Right kidney (tissue), 1 donor: Measurements from ENCODE around the gene IL1RL2.

Source experiments
- DNase-seq: peaks from one replicate; pipeline ENCODE4 v3.0.0-alpha.2; 2016

The IL1RL2 gene

GRCh38 chr2:102267774-102268173, 81.0 kb downstream of the IL1RL2 start:
- no peak for DNase-seq

- no peak for DNase-seq
These were observed 81.8 kb downstream of the IL1RL2 start for GRCh38 chr2:102268510-102269199.

GRCh38 chr2:102269200-102269524, 82.3 kb downstream of the IL1RL2 start:
- no peak for DNase-seq

GRCh38 chr2:102271844-102272243, 85.0 kb downstream of the IL1RL2 start:
- no peak for DNase-seq

GRCh38 chr2:102273619-102274211, 86.9 kb downstream of the IL1RL2 start:
- no peak for DNase-seq

GRCh38 chr2:102276549-102277201, 89.9 kb downstream of the IL1RL2 start:
- no peak for DNase-seq

GRCh38 chr2:102277202-102277700, 90.4 kb downstream of the IL1RL2 start:
- no peak for DNase-seq

GRCh38 chr2:102278720-102279390, 92.0 kb downstream of the IL1RL2 start:
- DNase-seq: no peak

- no peak for DNase-seq
These were observed 92.5 kb downstream of the IL1RL2 start for GRCh38 chr2:102279391-102279735.

GRCh38 chr2:102282678-102283091, 95.9 kb downstream of the IL1RL2 start:
- no peak for DNase-seq

GRCh38 chr2:102283996-102284395, 97.2 kb downstream of the IL1RL2 start:
- DNase-seq: no peak

GRCh38 chr2:102284611-102285010, 97.8 kb downstream of the IL1RL2 start:
- DNase-seq: no peak

- no peak for DNase-seq
These were observed 98.5 kb downstream of the IL1RL2 start for GRCh38 chr2:102285368-102285767.

- DNase-seq: no peak
These were observed 99.2 kb downstream of the IL1RL2 start for GRCh38 chr2:102286041-102286440.

- no peak for DNase-seq
These were observed 102.3 kb downstream of the IL1RL2 start for GRCh38 chr2:102289129-102289528.
